Colonic mucosa (tissue), 4 donors: ENCODE measurements around the gene LY6G5C. TPM values are rescaled to one million over a fixed set of nuclear protein-coding genes. Genes with fewer than 3 reads are reported as not detected.
A peak's percentile ranks its signal among the peaks of the same experiment; 100 is the strongest.

Experiments
- DNase-seq: peaks from one replicate; pipeline ENCODE4 v3.0.0-alpha.2; 2020
- H3K27ac ChIP-seq: fragments of 200-600 bp; one replicate; pipeline ENCODE4 v1.8.0; 2021
- H3K27me3 ChIP-seq: fragments of 200-600 bp; one replicate; pipeline ENCODE4 v1.8.0; 2021
- H3K36me3 ChIP-seq: fragments of 200-600 bp; one replicate; pipeline ENCODE4 v1.8.0; 2021
- H3K4me1 ChIP-seq: fragments of 200-600 bp; one replicate; pipeline ENCODE4 v1.8.0; 2021; ENCODE audit warnings: mild to moderate bottlenecking
- H3K4me3 ChIP-seq: fragments of 200-600 bp; one replicate; pipeline ENCODE4 v1.8.0; 2021
- H3K9ac ChIP-seq, 2 donors: one replicate each; pipeline ENCODE4 v1.7.0; 2013; ENCODE audit warnings: control low read depth in 2 of 2, low read depth in 2 of 2, low read length in 2 of 2
- H3K9me3 ChIP-seq: fragments of 200-600 bp; one replicate; pipeline ENCODE4 v1.8.0; 2021
- CTCF ChIP-seq: fragments of 200-600 bp; IDR thresholded peaks from one replicate; pipeline ENCODE4 v1.8.0; 2022; ENCODE audit warnings: antibody characterized with exemption, mild to moderate bottlenecking
- intact Hi-C: fragments of 100-400 bp; cut with DNase I; formaldehyde crosslinking; loops from one replicate; pipeline ENCODE4 v1.14.1; 2022
- total RNA-seq, 2 donors: library from RNA; stranded (reverse); fragmentation: NEBNext Ultra II Directional in 1 of 2; extraction: Animal tissue kit (Norgen Biotek cat#: 25700) in 1 of 2; gene quantifications; one replicate each; pipeline ENCODE4 v1.2.1, GENCODE V29; 2021
- donor health status: healthy.
- donor health status: DM: no; HTN: no; CAD: no.
- donor health status: DM: no; HTN: no; CAD: no.

Gene LY6G5C
- total RNA-seq, 2 donors from 2014 or later: 1.9 to 2.8 TPM

DNA sequence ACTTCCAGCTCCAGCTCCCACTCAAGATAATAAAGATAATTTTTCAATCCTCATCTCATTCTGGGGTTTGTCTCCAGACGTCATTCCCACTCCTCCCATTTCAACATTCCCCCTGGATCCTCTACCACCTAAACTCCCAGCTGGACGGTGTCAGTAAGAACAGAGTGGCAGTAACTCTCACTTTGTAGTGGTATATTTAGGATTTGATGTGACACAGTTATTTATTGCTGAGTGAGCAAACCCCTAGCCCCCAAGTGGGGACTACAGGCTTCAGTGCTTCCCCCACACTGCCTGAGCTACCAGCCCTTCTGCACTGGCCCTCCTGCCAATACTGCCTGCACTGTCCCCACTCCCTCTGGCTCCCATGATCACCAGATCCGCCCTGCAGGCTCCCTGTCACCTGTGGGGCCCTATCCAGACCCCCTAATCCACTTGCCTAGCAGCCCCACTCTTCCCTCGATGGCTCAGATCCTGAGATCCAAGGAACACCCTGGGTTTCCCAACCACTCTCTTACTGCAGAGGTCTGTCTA lies 22.6 kb downstream of the LY6G5C start:
- Histone ChIP-seq H3K4me3 (no peak overlapping the region), H3K36me3 (no peaks in the 10 kb centered on the region), H3K4me1 (peaks cover 17% of the 10 kb centered on the region), H3K27ac (no peak overlapping the region), H3K9me3 (no peaks in the 10 kb centered on the region), H3K9ac (no peak overlapping the region), H3K27me3 (no peaks in the 10 kb centered on the region)
- intact Hi-C loops: loop anchor here (5.0 kb wide), 1 partner anchor 36 kb away; the partner anchor contains the start of gene PRRC2A
- TF ChIP-seq CTCF: no peak
- DNase-seq: no peak

- no peak overlapping the region for H3K27ac ChIP-seq
- H3K4me3 ChIP-seq: no peak overlapping the region
- peaks cover 15% of the 10 kb centered on the region for H3K4me1 ChIP-seq
- no peaks in the 10 kb centered on the region for H3K36me3 ChIP-seq
- no peak for TF ChIP-seq CTCF
- DNase-seq: no peak
- H3K9me3 ChIP-seq: no peaks in the 10 kb centered on the region
- no peaks in the 10 kb centered on the region for H3K27me3 ChIP-seq
- H3K9ac ChIP-seq: no peak overlapping the region
- intact Hi-C loops: loop anchor here (5.0 kb wide), 1 partner anchor 35 kb away; the partner anchor contains the start of gene PRRC2A
Observed at GRCh38 chr6:31657406-31658157, 23.3 kb downstream of the LY6G5C start.

DNA sequence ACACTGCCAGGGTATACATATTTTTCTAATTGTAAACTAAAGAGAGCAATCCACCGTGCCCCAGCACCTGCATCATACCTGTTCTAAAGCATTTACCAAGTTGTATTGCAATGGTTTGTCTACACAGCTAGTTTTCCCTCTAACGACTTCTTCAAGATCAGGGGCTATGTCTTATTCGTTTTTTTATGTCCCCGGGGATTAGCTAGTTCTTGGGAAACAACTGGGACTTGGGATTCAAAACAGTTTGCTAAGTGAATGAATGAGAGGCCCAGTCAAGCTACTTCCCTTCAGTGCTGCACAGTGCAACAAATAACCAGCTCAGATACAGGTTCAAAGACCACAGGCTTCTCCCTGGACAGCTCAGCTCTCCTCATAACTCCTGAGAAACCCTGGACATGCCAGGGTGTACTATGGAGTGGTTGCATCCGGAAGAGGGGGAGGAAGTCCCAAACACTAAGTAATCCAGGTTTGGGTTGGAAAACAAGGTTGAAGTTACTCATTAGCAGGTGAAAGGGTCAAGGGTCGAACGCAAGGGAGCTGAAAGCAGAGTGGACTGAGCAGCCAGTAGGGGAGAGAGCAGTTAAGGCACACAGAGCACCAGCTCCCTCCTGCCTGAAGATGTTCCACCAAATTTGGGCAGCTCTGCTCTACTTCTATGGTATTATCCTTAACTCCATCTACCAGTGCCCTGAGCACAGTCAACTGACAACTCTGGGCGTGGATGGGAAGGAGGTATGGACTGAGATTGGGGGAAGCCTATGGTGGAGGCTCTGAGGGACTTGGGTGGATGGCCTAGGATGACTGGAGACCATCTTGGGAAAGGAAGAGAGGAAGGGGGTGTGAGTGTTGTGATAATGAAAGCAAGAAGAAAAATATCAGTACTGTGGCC lies 25.3 kb downstream of the LY6G5C start, which contains the start of gene APOM:
Gene APOM, plus strand, starts transcription at position 546 of the 889 bp plus-strand sequence. Its CDS starts 73 bp downstream, at position 619.
- Histone ChIP-seq H3K27me3 (no peaks in the 10 kb centered on the region), H3K9ac (peak within 1 kb of the TSS in 1 of 2 donors; percentile 44), H3K9me3 (no peaks in the 10 kb centered on the region), H3K4me3 (no peak within 1 kb of the TSS), H3K36me3 (no peaks in the 10 kb centered on the region), H3K27ac (no peak within 1 kb of the TSS), H3K4me1 (peaks cover 25% of the 10 kb centered on the region)
- intact Hi-C loops: loop anchor here (5.0 kb wide), 1 partner anchor 33 kb away; the partner anchor contains the start of gene PRRC2A
- TF ChIP-seq CTCF: no peak
- peak; percentile 49 for DNase-seq

GRCh38 chr6:31654574-31655348 lies 26.1 kb downstream of the LY6G5C start:
- H3K9ac ChIP-seq: peak overlapping the region in 1 of 2 donors; percentile 8
- H3K4me3 ChIP-seq: no peak overlapping the region
- no peak overlapping the region for H3K27ac ChIP-seq
- intact Hi-C loops: loop anchor here (5.0 kb wide), 1 partner anchor 32 kb away; the partner anchor contains the start of gene PRRC2A
- TF ChIP-seq CTCF: no peak
- H3K4me1 ChIP-seq: peaks cover 25% of the 10 kb centered on the region
- no peak for DNase-seq
- H3K27me3 ChIP-seq: no peaks in the 10 kb centered on the region
- H3K9me3 ChIP-seq: no peaks in the 10 kb centered on the region
- no peaks in the 10 kb centered on the region for H3K36me3 ChIP-seq
